Lung (tissue), 12 donors: ENCODE results near the gene THOC2. TPM values are rescaled to one million over a fixed set of nuclear protein-coding genes. Genes with fewer than 3 reads are reported as not detected.
"Not testable (repeated sequence)": the region's sequence is repeated elsewhere in the genome, so short reads cannot be mapped to it uniquely, and the experiment has no call there.

Source experiments
- ATAC-seq: fragments of 200-7000 bp; cut with Tn5 transposase; one replicate; pipeline ENCODE4 v1.9.1; 2020; ENCODE audit warnings: moderate number of reproducible peaks; ENCODE audit not compliant: insufficient read depth, low FRiP score
- DNase-seq, 3 donors: peaks; one replicate each; pipeline ENCODE4 v3.0.0-alpha.2; 2013 to 2017
- H3K27ac ChIP-seq, 2 donors: one replicate each; pipeline ENCODE4 v1.5.1; 2013; ENCODE audit warnings: mild to moderate bottlenecking in 2 of 2, moderate library complexity in 2 of 2, control low read depth in 1 of 2, inconsistent platforms in 1 of 2, low read depth in 1 of 2, low read length in 1 of 2
- H3K27me3 ChIP-seq, 3 donors: one replicate each; pipeline ENCODE4 v1.5.1; 2013; ENCODE audit warnings: low read length in 2 of 3; ENCODE audit not compliant: control insufficient read depth in 3 of 3, insufficient read depth in 3 of 3
- H3K36me3 ChIP-seq, 4 donors: one replicate each; pipeline ENCODE4 v1.5.1; 2013; ENCODE audit warnings: low read length in 4 of 4, mild to moderate bottlenecking in 1 of 4, moderate library complexity in 1 of 4; ENCODE audit not compliant: control insufficient read depth in 4 of 4, insufficient read depth in 4 of 4
- H3K4me1 ChIP-seq, 5 donors: one replicate each; pipeline ENCODE4 v1.5.1; 2013; ENCODE audit warnings: low read length in 5 of 5, mild to moderate bottlenecking in 2 of 5, moderate library complexity in 1 of 5; ENCODE audit not compliant: control insufficient read depth in 5 of 5, insufficient read depth in 5 of 5
- H3K4me3 ChIP-seq: one replicate; pipeline ENCODE4 v1.5.1; 2013; ENCODE audit warnings: mild to moderate bottlenecking, control low read depth, moderate library complexity
- H3K9ac ChIP-seq, 2 donors: one replicate each; pipeline ENCODE4 v1.5.1; 2013; ENCODE audit warnings: low read length in 2 of 2, control low read depth in 1 of 2; ENCODE audit not compliant: insufficient read depth in 1 of 2
- H3K9me3 ChIP-seq, 4 donors: one replicate each; pipeline ENCODE4 v1.5.1; 2013; ENCODE audit warnings: low read length in 3 of 4, mild to moderate bottlenecking in 1 of 4, moderate library complexity in 1 of 4; ENCODE audit not compliant: control insufficient read depth in 4 of 4, insufficient read depth in 3 of 4
- CTCF ChIP-seq: IDR thresholded peaks from 2 replicates; pipeline ENCODE4 v1.5.1; 2012; ENCODE audit warnings: mild to moderate bottlenecking; ENCODE audit errors: control extremely low read depth, extremely low read depth
- WGBS, 2 donors: extraction: QIAGEN DNeasy Blood & Tissue Kit; methylation state at CpG; one replicate each; pipeline ENCODE4 v1.1.7; 2013; 5-methylcytosine and 5-hydroxymethylcytosine counted together
- polyA plus RNA-seq, 2 donors: library from polyadenylated mRNA; stranded (reverse); fragments of 200-250 nt; gene quantifications; one replicate each; pipeline ENCODE4 v1.2.1, GENCODE V29; 2013
- total RNA-seq, 2 donors: library from RNA; depleted of rRNA in 1 of 2; stranded (reverse); fragments of >200 nt in 1 of 2; gene quantifications; one replicate each; pipeline ENCODE4 v1.2.1, GENCODE V29; 2014 to 2021
- donor health status: control.
- donor health status: control.
- donor health status: Bipolar disorder and iron deficiency.
- donor health status: healthy.
- donor health status: DM: yes; HTN: yes; CAD: no.

THOC2 gene
- total and polyA plus RNA-seq, 4 donors: 25.9 to 224 (median 71.7) TPM

DNA sequence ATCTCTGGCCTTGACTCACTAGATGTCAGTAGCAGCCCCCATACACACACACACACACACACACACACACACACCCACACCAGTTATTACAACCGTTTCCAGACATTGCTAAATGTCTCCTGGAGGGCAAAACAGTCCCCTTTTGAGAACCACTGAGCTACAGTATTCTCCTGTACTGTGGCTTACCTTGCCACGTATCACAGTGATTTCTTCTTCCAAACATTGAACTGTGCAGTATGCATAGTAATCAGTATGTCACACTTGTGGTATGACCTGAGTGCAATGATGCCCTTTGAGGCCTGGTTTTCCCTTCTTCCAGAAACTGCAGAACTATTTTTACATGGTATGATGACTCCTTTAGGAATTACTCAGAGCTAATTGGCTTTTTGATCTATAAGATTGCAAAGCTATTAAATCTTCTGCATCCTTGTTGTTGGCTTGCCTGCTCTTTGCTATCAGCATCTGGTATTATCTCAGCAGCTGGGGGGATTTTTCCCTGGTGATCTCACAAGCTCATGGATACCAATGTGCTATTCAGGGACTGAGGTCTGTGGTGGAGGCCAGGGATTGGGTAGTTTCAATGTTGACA lies 3.6 kb upstream of the THOC2 start:
- no peak overlapping the region for H3K9ac ChIP-seq
- TF ChIP-seq CTCF: no peak
- H3K9me3 ChIP-seq: peaks cover 0 to 8% (median 0%) of the 10 kb centered on the region in 4 donors
- H3K27ac ChIP-seq: no peak overlapping the region
- H3K27me3 ChIP-seq: no peaks in the 10 kb centered on the region
- 40 to 50% methylated on average over 2 of the region's 2 CpGs for WGBS, 2 donors
- no peaks in the 10 kb centered on the region for H3K36me3 ChIP-seq
- DNase-seq (no peak), ATAC-seq (no peak)
- H3K4me1 ChIP-seq: no peaks in the 10 kb centered on the region
- H3K4me3 ChIP-seq: no peak overlapping the region

DNA sequence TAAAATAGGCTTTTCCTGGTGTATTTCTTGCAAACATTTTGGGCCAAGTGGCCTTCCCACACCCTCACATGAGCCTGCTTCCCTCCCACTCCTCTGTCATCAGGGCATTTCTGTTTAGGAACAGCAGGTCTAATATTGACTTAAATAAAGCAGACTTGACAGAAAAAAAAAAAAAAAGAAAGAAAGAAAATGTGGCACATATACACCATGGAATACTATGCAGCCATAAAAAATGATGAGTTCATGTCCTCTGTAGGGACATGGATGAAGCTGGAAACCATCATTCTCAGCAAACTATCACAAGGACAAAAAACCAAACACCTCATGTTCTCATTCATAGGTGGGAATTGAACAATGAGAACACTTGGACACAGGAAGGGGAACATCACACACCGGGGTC lies 2.3 kb upstream of the THOC2 start:
- not testable (repeated sequence) for H3K9ac ChIP-seq, H3K27ac ChIP-seq, H3K4me3 ChIP-seq, DNase-seq, H3K9me3 ChIP-seq, H3K27me3 ChIP-seq, H3K4me1 ChIP-seq, H3K36me3 ChIP-seq, ATAC-seq
- no CpG with 5 or more reads among the region's 1 CpG for WGBS, 2 donors

GRCh38 chrX:123734079-123734478 lies 1.2 kb upstream of the THOC2 start:
- ATAC-seq: not testable (repeated sequence)

DNA sequence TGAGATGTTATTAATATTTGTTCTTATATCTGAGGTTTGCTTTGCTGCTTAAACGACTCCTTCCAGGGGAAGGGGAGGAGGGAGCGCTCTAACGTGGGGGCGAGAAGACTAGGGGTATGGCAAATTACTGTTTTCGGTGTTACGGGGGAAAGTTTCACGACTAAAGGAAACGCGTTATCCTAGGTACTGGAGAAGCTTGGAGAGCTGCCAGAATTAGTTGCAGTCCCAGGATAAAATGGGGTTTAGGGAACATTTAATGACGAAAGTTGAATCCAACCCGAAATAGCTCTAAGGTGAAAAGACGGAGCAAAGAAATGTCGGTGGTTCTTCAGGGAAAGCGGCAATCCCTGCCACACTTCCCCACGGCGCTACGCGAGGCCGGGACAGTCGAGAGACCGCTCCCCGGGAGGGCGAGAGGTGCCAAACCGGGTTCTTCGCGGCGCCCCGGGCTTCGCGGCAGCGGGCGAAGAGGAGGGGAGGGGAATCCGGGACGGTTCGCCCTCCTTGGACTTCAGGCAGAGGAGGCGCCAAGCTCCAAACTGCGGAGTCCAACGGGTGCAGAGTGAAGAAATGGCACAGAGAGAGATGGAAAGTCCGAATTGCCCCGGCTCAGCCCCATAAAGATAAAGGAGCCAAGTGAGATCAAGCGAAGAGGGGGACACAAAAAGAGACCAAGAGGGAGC lies 724 bp downstream of the THOC2 start:
- peak; percentile 23 to 47 (median 38) for DNase-seq
- peak; percentile 29 for ATAC-seq
- H3K27me3 ChIP-seq: no peaks in the 10 kb centered on the region
- 0 to 34% methylated on average over 40 to 41 of the region's 41 CpGs for WGBS, 2 donors
- H3K9me3 ChIP-seq: peaks cover 0 to 8% (median 0%) of the 10 kb centered on the region in 4 donors
- H3K4me3 ChIP-seq: peak overlapping the region; percentile 82
- H3K27ac ChIP-seq: peak overlapping the region; percentile 79 to 91
- TF ChIP-seq CTCF: no peak
- peak overlapping the region; percentile 63 to 66 for H3K9ac ChIP-seq
- no peaks in the 10 kb centered on the region for H3K36me3 ChIP-seq
- H3K4me1 ChIP-seq: peaks cover 0 to 9% (median 1%) of the 10 kb centered on the region in 5 donors

More at GRCh38 chrX:123734079-123734478, 1.2 kb upstream of the THOC2 start:
- H3K9ac ChIP-seq, H3K4me1 ChIP-seq, H3K27ac ChIP-seq, H3K36me3 ChIP-seq, H3K27me3 ChIP-seq, H3K4me3 ChIP-seq, H3K9me3 ChIP-seq, DNase-seq: not testable (repeated sequence)
- WGBS, 2 donors: 92 to 99% methylated on average over 13 to 43 of the region's 43 CpGs
